ENCODE data around the gene NCOA3.
"Not testable (repeated sequence)": the region's sequence is repeated elsewhere in the genome, so short reads cannot be mapped to it uniquely, and the experiment has no call there.

The NCOA3 gene

DNA sequence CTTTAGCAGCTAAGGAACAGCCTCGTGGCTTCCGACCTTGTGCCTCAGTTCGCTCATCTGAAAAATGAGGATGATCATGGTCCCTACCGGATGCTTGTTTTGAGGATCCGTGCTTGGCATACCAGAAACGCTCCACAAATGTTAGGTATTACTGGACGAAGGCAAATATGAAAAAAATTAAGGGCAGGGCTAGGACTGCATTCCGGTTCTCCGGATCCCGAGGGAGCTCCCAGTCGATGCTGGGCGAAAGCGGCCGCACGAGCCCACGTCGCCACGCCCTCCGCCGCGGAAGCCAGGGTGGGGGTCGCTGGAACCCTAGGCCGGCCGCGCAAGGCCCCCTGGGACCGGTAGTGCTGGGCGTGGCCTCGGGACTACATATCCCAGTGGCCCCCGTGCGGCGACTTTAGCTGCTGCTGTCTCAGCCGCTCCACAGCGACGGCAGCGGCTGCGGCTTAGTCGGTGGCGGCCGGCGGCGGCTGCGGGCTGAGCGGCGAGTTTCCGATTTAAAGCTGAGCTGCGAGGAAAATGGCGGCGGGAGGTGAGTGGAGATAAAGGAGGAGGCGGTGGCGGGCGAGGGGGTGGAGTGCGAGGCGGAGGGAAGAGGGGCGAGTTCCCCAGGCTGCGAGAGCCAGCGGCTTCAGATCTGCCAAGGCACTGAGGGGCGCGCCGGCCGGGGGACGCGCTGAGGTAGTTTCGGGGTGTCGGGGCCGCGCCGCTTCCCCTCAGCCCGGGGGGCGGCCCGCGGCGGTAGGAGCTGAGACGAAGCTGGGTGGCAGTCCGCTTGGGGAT lies at the start of gene NCOA3:
Gene NCOA3, plus strand, starts transcription at position 406 of the 789 bp plus-strand sequence. CDS start 120,361 bp downstream, outside the sequence.
- DNase-seq (ENCODE audit: low spot score), result peak; percentile 97

DNA sequence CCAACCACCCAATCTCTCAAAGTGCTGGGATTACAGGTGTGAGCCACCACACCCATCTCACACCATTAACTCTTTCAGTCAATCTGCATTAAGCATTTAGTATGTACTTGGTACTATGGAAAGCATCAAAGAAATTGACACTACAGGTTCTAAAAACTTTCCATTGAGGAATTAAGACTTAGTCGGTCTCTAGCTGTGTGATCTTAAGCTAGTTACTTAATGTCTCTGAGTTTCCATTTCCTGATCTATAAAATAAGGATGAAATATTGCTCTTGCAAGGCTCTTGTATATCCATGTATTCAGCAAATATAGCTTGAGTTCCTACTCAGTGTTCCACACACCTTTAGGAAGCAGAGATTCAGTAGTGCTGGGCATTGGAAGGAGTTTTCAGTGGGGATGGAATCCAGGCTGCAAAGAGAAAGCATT lies 48.9 kb upstream of the NCOA3 start:
- DNase-seq (ENCODE audit: low spot score), result no peak

DNA sequence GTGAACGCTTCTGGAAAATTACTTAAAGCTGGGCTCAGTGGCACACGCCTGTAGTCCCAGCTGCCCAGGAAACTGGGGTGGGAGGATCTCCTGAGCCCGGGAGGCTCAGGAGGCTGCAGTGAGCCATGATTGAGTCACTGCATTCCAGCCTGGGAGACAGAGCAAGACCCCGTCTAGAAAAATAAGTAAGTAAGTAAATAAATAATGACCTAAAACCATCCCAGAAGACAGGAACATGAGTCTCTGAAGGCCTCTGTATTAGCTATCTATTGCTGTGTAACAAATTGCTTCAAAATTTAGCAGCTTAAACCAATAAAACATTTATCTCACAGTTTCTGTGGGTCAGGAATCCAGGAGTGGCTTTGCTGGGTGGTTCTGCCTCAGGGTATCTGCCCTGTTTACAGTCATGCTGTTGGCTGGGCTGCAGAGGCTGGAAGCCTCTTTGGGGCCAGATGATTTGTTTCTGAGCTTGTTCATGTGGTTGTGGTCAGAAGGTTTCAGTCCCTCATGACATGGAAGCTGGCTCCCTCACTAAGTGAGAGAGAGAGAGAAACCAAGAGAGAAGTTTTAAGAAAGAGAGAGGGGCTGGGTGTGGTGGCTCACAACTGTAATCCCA lies 48.4 kb upstream of the NCOA3 start:
- DNase-seq (ENCODE audit: low spot score), result peak; percentile 70

DNA sequence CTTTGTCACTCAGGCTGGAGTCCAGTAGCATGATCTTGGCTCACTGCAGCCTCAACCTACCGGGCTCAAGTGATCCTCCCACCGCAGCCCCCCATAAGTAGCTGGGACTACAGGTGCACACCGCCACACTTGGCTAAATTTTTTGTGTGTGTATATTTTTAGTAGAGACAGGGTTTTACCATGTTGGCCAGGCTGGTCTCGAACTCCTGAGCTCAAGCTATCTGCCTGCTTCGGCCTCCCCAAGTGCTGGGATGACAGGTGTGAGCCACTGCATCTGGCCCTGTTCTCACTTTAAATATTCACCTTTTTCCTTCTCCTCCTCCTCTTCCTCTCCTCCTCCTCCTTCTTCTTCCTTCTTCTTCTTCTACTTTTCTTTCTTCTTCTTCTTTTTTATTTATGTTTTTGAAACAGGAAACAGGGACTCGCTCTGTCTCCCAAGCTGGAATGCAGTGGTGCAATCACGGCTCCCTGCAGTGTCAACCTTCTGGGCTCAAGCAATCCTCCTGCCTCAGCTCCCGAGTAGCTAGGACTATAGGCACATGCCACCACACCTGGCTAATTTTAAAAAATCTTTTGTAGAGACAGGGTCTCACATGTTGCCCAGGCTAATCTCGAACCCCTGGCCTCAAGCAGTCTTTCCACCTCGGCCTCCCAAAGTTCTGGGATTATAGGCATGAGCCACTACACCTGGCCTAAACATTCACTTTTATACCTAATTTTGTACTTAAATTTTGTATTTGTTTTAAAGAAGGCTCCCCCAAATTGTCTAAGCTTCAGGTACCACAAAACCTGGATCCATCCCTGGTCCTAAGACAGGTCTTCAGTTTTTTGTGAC lies 47.2 kb upstream of the NCOA3 start:
- DNase-seq (ENCODE audit: low spot score), result no peak

DNA sequence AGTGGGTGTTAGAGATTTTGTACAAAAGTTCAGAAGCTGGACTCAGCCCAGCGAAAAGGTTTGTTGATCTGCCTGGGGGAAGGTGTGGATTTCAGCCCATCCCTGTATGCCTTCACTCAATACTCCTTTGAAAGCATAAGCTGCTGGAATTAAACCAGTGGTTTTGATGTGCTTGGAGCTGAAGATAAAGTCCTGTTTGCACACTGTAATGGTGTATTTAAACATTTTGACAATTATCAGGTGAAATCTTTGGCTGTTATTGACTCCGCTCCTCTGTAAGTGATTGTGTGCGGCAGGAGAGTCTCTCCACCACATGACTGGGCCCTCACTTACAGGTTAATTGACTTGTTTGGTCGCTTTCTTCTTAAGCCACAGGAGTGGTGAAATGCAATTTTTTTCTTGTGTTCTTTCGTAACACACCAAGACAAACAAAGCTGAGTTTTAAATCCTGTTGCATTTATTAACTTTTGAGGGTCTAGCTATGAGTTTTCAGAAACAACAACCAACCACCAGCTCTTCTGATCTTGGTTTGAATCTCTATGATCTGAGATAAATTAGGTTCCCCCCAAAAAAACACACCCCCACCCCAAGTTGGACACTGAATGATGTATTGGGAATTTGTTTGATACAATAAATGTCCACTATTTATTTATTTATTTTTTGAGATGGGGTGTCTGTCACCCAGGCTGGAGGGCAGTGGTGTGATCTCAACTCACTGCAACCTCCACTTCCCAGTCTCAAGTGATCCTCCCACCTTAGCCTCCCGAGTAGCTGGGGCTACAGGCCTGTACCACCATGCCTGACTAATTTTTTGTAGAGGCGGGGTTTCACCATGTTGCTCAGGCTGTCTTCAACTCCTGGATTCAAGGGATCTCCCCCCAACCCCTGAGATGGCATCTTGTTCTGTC lies 46.3 kb upstream of the NCOA3 start:
- DNase-seq (ENCODE audit: low spot score), result no peak

DNA sequence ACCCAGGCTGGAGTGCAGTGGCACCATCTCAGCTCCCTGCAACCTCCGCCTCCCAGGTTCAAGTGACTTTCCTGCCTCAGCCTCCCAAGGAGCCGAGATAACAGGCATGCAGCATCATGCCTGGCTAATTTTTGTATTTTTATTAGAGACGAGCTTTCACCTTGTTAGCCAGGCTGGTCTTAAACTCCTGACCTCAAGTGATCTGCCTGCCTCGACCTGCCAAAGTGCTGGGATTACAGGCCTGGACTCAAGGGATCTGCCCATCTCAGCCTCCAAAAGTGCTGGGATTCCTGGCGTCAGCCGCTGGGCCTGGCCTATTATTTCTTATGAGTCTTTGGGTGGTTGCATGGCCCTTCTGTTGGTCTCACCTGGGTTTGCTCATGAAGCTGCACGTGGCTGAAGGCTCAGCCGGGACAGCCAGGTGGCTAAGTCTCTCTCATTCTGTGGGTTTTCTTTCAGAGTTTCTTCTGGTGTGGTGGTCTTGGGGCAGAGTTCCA lies 45.6 kb upstream of the NCOA3 start:
- DNase-seq (ENCODE audit: low spot score), result no peak

DNA sequence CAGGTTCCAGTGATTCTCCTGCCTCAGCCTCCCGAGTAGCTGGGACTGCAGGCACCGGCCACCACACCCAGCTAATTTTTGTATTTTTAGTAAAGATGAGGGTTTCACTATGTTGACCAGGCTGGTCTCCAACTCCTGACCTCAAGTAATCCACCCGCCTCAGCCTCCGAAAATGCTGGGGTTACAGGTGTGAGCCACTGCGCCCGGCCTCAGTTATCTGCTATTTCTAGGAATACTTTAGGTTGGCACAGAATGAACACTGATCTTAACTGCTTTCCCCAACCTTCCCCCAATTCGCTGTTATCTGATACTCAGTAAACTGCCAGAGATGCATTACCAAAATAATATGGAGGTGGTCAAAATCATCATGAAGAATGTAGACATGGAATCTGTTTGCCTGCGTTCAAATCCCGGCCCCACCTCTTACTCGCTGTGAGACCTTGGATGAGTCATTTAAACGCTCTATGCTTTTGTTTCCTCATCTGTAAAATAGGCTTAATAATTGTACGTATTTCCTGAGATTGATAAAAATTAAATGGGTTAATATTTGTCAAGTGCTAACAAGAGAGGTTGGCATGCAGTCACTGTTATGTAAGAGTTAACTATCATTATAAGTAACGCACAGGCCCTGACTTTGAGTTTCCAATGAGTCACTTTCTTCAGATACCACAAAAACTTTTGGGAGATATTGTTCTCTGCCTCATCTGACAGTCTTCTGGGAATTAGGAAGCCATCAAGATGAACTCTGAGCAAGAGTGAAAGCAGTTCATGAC lies 44.5 kb upstream of the NCOA3 start:
- DNase-seq (ENCODE audit: low spot score), result peak; percentile 77

DNA sequence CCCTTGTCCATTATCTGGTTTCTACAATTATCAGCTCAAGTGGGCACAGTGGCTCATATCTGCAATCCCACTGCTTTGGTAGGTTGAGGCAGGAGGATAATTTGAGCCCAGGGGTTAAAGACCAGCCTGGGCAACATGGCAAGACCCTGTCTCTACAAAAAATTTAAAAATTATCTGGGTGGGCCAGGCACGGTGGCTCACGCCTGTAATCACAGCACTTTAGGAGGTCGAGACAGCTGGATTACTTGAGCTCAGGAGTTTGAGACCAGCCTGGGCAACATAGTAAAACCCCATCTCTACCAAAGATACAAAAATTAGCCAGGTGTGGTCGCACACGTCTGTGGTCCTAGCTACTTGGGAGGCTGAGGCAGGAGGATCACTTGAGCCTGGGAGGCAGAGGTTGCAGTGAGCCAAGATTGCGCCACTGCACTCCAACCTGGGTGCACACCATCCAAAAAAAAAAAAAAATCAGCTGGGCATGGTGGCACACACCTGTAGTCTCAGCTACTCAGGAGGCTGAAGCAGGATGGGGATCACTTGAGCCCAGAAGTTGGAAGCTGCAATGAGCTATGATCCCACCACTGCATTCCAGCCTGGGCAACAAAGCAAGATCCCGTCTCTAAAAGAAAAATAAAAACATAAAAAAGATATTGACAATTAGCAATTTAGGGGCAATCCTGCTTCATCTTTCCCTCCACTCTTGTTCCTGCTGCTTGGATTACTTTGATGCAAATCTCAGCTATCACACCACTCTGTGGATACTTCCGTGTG lies 43.2 kb upstream of the NCOA3 start:
- not testable (repeated sequence) for DNase-seq (ENCODE audit: low spot score)

DNA sequence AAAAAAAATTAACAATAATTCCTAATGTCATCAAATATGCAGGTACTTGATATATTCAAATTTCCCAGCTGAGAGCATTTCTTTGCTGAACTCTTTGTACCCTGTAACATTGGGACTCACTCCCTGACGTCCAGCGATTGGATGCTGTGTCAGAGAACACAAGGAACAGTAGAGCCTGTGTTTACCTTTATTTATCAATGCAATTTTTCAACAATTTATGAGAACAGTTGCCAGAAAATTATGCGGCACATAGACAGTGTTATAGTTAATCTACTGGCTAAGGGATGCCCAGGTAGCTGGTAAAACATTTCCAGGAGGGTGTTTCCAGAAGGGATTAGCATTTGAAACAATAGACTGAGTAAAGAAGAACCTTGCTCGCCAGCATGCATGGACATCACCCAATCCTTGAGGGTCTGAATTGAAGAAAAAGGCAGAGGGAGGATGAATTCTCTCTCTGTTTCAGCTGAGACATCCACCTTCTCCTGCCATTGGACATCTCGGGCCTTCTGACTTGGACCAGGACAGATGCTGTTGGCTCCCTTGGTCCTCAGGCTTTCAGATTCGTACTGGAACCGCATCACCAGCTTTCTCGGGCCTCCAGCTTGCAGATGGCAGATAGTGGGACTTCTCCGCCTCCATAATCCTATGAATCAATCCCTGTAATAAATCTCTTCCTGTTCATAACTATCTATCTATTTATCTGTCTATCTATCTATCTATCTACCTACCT lies 42.2 kb upstream of the NCOA3 start:
- DNase-seq (ENCODE audit: low spot score), result no peak

DNA sequence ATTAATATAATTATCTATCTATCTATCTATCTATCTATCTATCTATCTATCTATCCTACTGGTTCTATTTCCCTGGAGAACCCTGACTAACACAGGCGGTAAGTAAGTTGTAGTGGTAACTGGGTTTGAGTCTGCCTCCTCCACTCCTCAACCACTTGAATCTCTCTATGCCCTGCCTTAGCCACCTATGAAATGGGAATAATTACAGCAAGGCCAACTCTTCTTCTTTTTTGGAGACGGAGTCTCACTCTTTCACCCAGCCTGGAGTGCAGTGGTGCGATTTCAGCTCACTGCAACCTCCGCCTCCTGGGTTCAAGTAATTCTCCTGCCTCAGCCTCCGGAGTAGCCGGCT lies 41.0 kb upstream of the NCOA3 start:
- DNase-seq (ENCODE audit: low spot score), result not testable (repeated sequence)

DNA sequence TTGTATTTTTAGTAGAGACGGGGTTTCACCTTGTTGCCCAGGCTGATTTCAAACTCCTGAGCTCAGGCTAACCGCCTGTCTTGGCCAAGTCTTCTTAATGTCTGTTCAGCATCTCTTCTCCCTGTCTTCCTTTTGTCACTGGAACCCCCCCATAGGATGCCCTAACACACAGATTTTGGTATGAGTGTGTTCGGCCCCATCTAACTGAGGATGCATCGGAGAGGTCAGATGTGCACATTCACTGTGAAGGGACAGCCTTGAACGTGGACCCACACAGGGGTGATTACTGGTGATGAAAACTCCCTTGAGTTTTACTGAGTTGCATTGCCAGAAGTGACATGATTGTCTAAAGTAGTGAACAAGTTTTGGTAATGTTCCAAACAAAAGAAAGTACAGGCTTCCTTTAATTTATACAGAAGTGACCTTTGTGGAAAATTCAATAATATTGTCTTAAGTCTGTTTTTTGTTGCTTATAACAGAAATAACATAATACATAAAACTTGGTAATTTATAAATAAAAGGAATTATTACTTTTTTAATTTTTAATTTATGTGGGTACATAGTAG lies 40.5 kb upstream of the NCOA3 start:
- no peak for DNase-seq (ENCODE audit: low spot score)

DNA sequence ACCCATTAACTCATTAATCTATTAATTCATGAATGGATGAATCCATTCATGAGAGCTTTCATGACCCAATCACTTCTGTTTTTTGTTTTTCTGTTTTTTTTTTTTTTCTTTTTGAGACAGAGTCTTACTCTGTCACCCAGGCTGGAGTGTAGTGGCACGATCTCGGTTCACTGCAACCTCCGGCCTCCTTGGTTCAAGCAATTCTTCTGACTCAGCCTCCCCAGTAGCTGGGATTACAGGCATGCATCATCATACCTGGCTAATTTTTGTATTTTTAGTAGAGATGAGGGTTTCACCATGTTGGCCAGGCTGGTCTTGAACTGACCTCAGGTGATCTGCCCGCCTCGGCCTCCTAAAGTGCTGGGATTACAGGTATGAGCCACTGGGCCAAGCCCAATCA lies 39.8 kb upstream of the NCOA3 start:
- not testable (repeated sequence) for DNase-seq (ENCODE audit: low spot score)

DNA sequence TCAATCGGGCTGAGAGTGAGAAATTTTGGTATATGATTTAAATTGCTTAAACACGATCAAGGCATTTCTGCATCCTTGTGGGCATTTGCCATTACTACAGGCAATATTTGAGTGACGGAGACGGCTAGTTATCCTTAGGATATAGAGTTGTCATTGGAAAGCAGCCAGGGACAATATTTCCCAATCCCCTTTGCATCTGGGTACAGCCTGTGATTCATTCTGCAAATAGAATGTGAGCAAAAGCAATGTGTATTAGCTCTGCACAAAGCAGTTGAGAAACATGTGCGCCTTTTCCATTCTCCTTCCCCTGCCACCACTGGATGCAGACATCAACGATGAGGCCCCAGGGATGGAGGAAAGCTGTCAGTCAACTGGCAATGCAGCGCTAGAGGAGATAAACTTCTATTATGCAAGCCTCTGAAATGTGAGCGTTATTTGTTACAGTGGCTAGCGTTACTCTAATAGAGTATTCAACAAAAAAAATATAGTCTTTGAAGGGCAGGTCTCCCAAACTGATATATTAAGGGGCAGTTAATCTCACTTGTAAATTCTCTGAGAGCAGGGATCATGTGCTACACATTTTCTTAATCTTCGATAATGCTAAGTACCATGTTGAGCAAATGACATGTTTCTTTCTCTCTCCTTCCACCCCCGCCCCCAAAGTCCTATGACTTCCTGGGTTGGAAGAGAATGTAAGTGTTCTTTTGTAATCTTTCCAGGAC lies 37.1 kb upstream of the NCOA3 start:
- peak; percentile 86 for DNase-seq (ENCODE audit: low spot score)

DNA sequence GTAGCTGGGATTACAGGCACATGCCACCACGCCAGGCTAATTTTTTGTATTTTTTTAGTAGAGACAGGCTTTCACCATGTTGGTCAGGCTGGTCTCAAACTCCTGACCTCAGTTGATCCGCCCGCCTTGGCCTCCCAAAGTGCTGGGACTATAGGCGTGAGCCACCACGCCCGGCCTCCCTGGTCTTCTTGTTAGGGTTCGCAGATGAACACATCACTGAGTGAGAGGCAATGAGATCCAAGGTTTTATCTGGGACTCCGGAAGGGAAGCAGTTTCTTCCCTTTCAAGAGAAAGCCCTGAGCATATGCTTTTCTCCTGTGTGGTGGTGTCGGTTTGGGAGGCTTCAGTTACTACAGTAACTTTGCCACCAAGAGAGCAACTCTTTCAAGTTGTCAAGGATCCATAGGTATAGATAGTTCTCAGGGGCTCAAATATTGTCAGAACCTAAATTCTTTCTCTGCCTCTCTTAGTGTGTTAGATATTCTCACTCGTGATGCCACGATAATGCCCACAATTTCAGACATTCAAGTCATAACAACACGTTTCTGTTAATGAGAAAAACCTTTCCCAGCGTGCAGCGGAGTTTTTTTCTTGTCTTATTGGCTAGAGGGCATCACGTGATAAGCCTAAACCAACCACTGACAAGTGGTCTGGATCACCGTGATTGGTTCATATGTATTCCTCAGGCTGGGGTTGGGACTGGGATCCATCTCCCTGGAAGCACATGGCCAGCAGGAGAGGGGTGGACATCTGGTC lies 36.2 kb upstream of the NCOA3 start:
- DNase-seq (ENCODE audit: low spot score), result no peak

DNA sequence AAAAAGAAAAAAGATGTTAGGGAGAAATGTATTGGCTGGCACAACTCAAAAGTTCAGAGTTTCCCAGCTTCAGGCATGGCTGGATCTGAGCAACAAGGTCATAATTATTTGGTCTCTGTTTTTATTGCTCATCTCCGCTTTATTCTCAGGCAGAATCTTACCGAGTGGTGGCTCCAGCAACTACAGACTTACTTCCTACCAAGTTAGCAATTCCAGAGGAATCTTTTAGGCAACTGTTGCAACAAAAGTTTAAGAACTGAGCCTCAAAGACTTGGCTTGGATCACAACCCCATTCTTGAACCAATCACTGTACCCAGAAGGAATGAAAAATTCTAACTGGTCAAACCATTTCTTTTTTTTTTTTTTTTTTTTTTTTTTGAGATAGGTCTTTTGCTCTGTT lies 35.5 kb upstream of the NCOA3 start:
- DNase-seq (ENCODE audit: low spot score), result peak; percentile 57

DNA sequence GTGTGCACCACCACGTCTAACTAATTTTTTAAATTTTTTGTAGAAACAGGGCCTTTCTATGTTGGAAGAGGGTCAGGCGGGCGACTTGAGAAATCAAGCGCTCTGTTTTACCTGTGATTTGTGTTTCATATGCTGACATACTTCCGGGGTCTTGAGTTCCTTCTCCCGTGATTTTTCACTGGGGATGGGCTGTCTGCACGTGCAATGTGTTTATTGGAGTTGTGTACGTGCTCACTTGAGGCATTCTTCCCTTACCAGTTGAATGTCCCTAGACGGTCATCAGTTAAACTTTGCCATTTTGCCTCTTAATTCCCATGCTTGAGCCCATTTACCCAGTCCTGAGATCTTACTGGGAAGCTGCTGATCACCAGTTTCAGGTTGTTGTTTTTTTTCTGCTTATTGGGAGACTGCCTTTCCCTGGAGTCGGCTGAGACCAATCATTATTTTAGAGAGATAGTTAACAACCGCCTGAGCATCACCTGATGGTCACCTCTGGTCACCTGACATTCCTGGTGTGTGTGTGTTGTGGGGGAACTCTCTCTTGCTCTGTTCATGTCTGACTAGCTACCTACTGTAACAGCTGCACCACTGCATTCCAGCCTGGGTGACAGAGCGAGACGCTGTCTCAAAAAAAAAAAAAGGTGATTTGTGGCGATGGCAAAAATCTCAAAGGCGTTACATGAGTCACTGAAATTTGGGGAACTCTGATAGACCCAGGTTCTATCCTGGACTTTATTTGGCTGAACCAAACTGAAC lies 34.8 kb upstream of the NCOA3 start:
- no peak for DNase-seq (ENCODE audit: low spot score)
